HepG2 (cell line): ENCODE measurements around the gene HMGB3. TPM values are rescaled to one million over a fixed set of nuclear protein-coding genes. Genes with fewer than 3 reads are reported as not detected.
A peak's percentile ranks its signal among the peaks of the same experiment; 100 is the strongest.

Experiments used
- ATAC-seq: fragments of 200-7000 bp; cut with Tn5 transposase; 3 replicates; pipeline ENCODE4 v1.9.1; 2020; ENCODE audit warnings: mild to moderate bottlenecking, moderate library complexity
- Bru-seq: library from RNA; stranded (reverse); fragments of 400-500 nt; gene quantifications from one replicate; lab custom pipeline; 2021; lab: Mats Ljungman, UMichigan
- BruChase-seq, 2 experiments: library from RNA; stranded (reverse); fragments of 400-500 nt; gene quantifications; one replicate each; lab custom pipeline; 2021; lab: Mats Ljungman, UMichigan
- BruUV-seq: library from RNA; stranded (reverse); fragments of 400-500 nt; replicated peaks from 2 replicates; lab custom pipeline; 2021; lab: Mats Ljungman, UMichigan
- CTCF ChIA-PET: fragments of 300-600 bp; formaldehyde crosslinking; extraction: SDS; loops from one replicate; lab custom pipeline; 2021; ENCODE audit warnings: low total read pairs, inconsistent platforms, low intra/inter-chr PET ratio; lab: Yijun Ruan, JAX
- POLR2A ChIA-PET: fragments of 350-600 bp; sonication (Branson Sonifier 250); formaldehyde crosslinking; loops from one replicate; lab custom pipeline; 2020; ENCODE audit warnings: antibody characterized with exemption, inconsistent platforms; lab: Yijun Ruan, JAX
- DNase-seq: peaks from one replicate; pipeline ENCODE4 v3.0.0-alpha.2; 2015; ENCODE audit warnings: low spot score
- FAIRE-seq: peaks from 3 replicates; lab custom pipeline; 2011; peaks lifted over from hg19 to GRCh38; lab: Jason Lieb, UNC
- H2AFZ ChIP-seq: one replicate; pipeline ENCODE4 v1.6.1; 2011; ENCODE audit warnings: low read length, inconsistent platforms
- H3K27ac ChIP-seq: fragments of 300-600 bp; 3 replicates; pipeline ENCODE4 v1.8.0; 2011; ENCODE audit warnings: mixed run types, mild to moderate bottlenecking, mixed read lengths, low read length, inconsistent platforms; ENCODE audit not compliant: insufficient read depth; ENCODE audit errors: extremely low read length
- H3K27me3 ChIP-seq, 2 experiments: fragments of 200-600 bp in 1 of 2; 2 replicates in 1 of 2; 3 replicates in 1 of 2; pipeline versions ENCODE4 v1.6.0 to v1.8.0; 2011; ENCODE audit warnings: low read length in 2 of 2, mild to moderate bottlenecking in 2 of 2, moderate library complexity in 2 of 2, inconsistent platforms in 1 of 2; ENCODE audit not compliant: insufficient read depth in 2 of 2, control insufficient read depth in 1 of 2
- H3K36me3 ChIP-seq, 2 experiments: fragments of 200-600 bp in 1 of 2; replicated peaks in 1 of 2; 2 replicates in 1 of 2; 3 replicates in 1 of 2; pipeline versions ENCODE4 v1.5.1 to v1.8.0; 2011; ENCODE audit warnings: low read length in 2 of 2, inconsistent platforms in 1 of 2; ENCODE audit not compliant: insufficient read depth in 2 of 2, control insufficient read depth in 1 of 2
- H3K4me1 ChIP-seq: 2 replicates; pipeline ENCODE4 v1.5.1; 2012; ENCODE audit warnings: low read length, inconsistent platforms; ENCODE audit not compliant: insufficient read depth
- H3K4me2 ChIP-seq: 2 replicates; pipeline ENCODE4 v1.6.0; 2011; ENCODE audit warnings: low read depth, low read length, inconsistent platforms
- H3K4me3 ChIP-seq, 3 experiments: fragments of 200-600 bp in 1 of 3; sonication (generic), shearing (Covaris generic) in 1 of 3; replicated peaks in 1 of 3; 2 replicates each; pipeline ENCODE4 v1.5.1; 2011 to 2016; ENCODE audit warnings: low read length in 3 of 3, inconsistent platforms in 2 of 3, low read depth in 2 of 3, mild to moderate bottlenecking in 2 of 3, control low read depth in 1 of 3, mixed read lengths in 1 of 3; ENCODE audit not compliant: insufficient read depth in 1 of 3
- H3K79me2 ChIP-seq: one replicate; pipeline ENCODE4 v1.6.1; 2011; ENCODE audit warnings: low read length, inconsistent platforms; ENCODE audit not compliant: insufficient read depth
- H3K9ac ChIP-seq: 2 replicates; pipeline ENCODE4 v1.6.0; 2011; ENCODE audit warnings: mild to moderate bottlenecking, low read depth, low read length, inconsistent platforms; ENCODE audit not compliant: insufficient read depth
- H3K9me3 ChIP-seq: 2 replicates; pipeline ENCODE4 v1.5.1; 2012; ENCODE audit warnings: mild to moderate bottlenecking, low read length
- H4K20me1 ChIP-seq: 2 replicates; pipeline ENCODE4 v1.6.0; 2011; ENCODE audit warnings: inconsistent platforms, mild to moderate bottlenecking, low read length, moderate library complexity; ENCODE audit not compliant: insufficient read depth
- HDAC2 ChIP-seq: sonication (generic); formaldehyde crosslinking; IDR thresholded peaks from 2 replicates; pipeline ENCODE4 v1.4.0; 2020; ENCODE audit warnings: missing genetic modification reagents
- HOXA3 ChIP-seq: sonication (generic); formaldehyde crosslinking; IDR thresholded peaks from 2 replicates; pipeline ENCODE4 v1.5.0; 2020; ENCODE audit warnings: missing genetic modification reagents
- IKZF1 ChIP-seq: fragments of 450-650 bp; IDR thresholded peaks from 2 replicates; pipeline ENCODE4 v1.7.1; 2016
- PHF5A ChIP-seq: IDR thresholded peaks from one replicate; pipeline ENCODE4 v1.6.1; 2018; ENCODE audit warnings: low read depth, missing genetic modification reagents; ENCODE audit not compliant: unreplicated experiment
- POLR2G ChIP-seq: fragments of 200-400 bp; formaldehyde crosslinking; IDR thresholded peaks from 2 replicates; pipeline ENCODE4 v1.6.1; 2018; ENCODE audit warnings: mild to moderate bottlenecking, low read depth, low read length, moderate library complexity
- RBFOX2 ChIP-seq: fragments of 200-400 bp; formaldehyde crosslinking; IDR thresholded peaks from 2 replicates; pipeline ENCODE4 v1.6.1; 2017; ENCODE audit warnings: low read depth, mild to moderate bottlenecking, low read length
- RNF2 ChIP-seq: fragments of 450-650 bp; conservative IDR thresholded peaks from 2 replicates; pipeline ENCODE4 v1.6.1; 2016; ENCODE audit warnings: low read depth
- SALL2 ChIP-seq: sonication (generic); formaldehyde crosslinking; IDR thresholded peaks from 2 replicates; pipeline ENCODE4 v1.8.1; 2023; ENCODE audit warnings: mild to moderate bottlenecking, missing genetic modification reagents, inconsistent platforms
- SMARCC2 ChIP-seq: fragments of 450-650 bp; IDR thresholded peaks from 2 replicates; pipeline ENCODE4 v1.6.1; 2017; ENCODE audit warnings: antibody characterized with exemption, mild to moderate bottlenecking
- ZFP36L1 ChIP-seq: sonication (generic); formaldehyde crosslinking; IDR thresholded peaks from 2 replicates; pipeline ENCODE4 v1.8.0; 2022; ENCODE audit warnings: mild to moderate bottlenecking, missing genetic modification reagents, moderate library complexity
- ZKSCAN1 ChIP-seq: fragments of 150-350 bp; IDR thresholded peaks from 2 replicates; pipeline ENCODE4 v1.6.1; 2014; ENCODE audit warnings: low read length
- ZNF792 ChIP-seq: IDR thresholded peaks from 2 replicates; pipeline ENCODE4 v1.6.1; 2016
- WGBS: methylation state at CpG from one replicate; pipeline ENCODE4 v1.1.6; 2017; ENCODE audit warnings: low lambda C conversion rate; 5-methylcytosine and 5-hydroxymethylcytosine counted together
- in situ Hi-C: cut with HindIII; loops from 2 replicates; pipeline ENCODE4 v1.10.0; 2017; ENCODE audit warnings: low pct_unique_long_range_greater_than_20kb; ENCODE audit not compliant: extremely low pct_ligation_motif_present
- intact Hi-C: fragments of 100-400 bp; cut with micrococcal nuclease; formaldehyde crosslinking; loops from one replicate; pipeline ENCODE4 v1.10.0; 2022; ENCODE audit not compliant: unreplicated experiment
- long read RNA-seq, 2 experiments: library from RNA in 1 of 2; library from polyadenylated mRNA in 1 of 2; stranded (forward) in 1 of 2; unstranded in 1 of 2; transcript quantifications; one replicate each; pipeline ENCODE4 v2.0.0, GENCODE V29; 2019 to 2022
- polyA minus RNA-seq, 3 experiments: library from RNA; depleted of rRNA, polyadenylated mRNA; stranded (reverse); fragments of >200 nt; gene quantifications; 2 replicates each; pipeline ENCODE4 v1.2.3, GENCODE V29; 2011; ENCODE audit warnings: low replicate concordance in 1 of 3
- polyA plus RNA-seq, 8 experiments: library from polyadenylated mRNA; depleted of rRNA in 3 of 8; stranded (reverse) in 7 of 8; unstranded in 1 of 8; fragments of >200 nt; fragmentation: Illumina TruSeq in 4 of 8; extraction: Trizol in 4 of 8; gene quantifications; 2 replicates each; pipeline versions ENCODE4 v1.2.1 to v1.2.3, GENCODE V29; 2011 to 2016; ENCODE audit warnings: low read depth in 4 of 8, missing spikeins in 1 of 8, mixed read lengths in 1 of 8; ENCODE audit not compliant: insufficient read depth in 1 of 8
- total RNA-seq, 5 experiments: library from RNA; depleted of rRNA; stranded (reverse); fragments of >200 nt; fragmentation: Illumina TruSeq; extraction: Trizol; gene quantifications; 2 replicates each; pipeline ENCODE4 v1.2.3, GENCODE V29; 2016; ENCODE audit warnings: low read depth in 1 of 5
- TF ChIP-seq, protein P1 (sequence below): sonication (generic); formaldehyde crosslinking; IDR thresholded peaks from 2 replicates; pipeline ENCODE4 v1.5.1; 2020; ENCODE audit warnings: missing genetic modification reagents, mild to moderate bottlenecking, borderline replicate concordance
- TF ChIP-seq, protein P2 (sequence below): sonication (generic); formaldehyde crosslinking; IDR thresholded peaks from 2 replicates; pipeline ENCODE4 v1.5.0; 2020; ENCODE audit warnings: missing genetic modification reagents
- TF ChIP-seq, protein P3 (sequence below): sonication (generic); formaldehyde crosslinking; IDR thresholded peaks from 2 replicates; pipeline ENCODE4 v1.4.0; 2020; ENCODE audit warnings: missing genetic modification reagents

The HMGB3 gene
- total RNA-seq (2016; rRNA removed; fragmentation: Illumina TruSeq; extraction: Trizol) (87.1 and 119 TPM in 2 replicates), polyA plus RNA-seq (2011; rRNA removed) (5.9 and 8.5 TPM in 2 replicates), polyA minus RNA-seq (2011; rRNA and poly(A)+ RNA removed; ENCODE audit: low replicate concordance) (4.3 and 13.1 TPM in 2 replicates), Bru-seq, nascent RNA (percentile 81 among the genes with signal in this experiment), BruChase-seq, experiment 1, labeled RNA remaining after a 6-hour chase (percentile 95 among the genes with signal in this experiment), BruChase-seq, experiment 2, labeled RNA remaining after a 2-hour chase (percentile 89 among the genes with signal in this experiment)
- 6.6 and 8.3 TPM in 2 replicates for total RNA-seq (2016; cell fraction: cytosol; rRNA removed; fragmentation: Illumina TruSeq; extraction: Trizol; ENCODE audit: low read depth)
- total RNA-seq (2016; cell fraction: insoluble cytoplasmic fraction; rRNA removed; fragmentation: Illumina TruSeq; extraction: Trizol): 83.2 and 120 TPM in 2 replicates
- 16.6 and 20.7 TPM in 2 replicates for total RNA-seq (2016; cell fraction: membrane; rRNA removed; fragmentation: Illumina TruSeq; extraction: Trizol)
- total RNA-seq (2016; cell fraction: nucleus; rRNA removed; fragmentation: Illumina TruSeq; extraction: Trizol): 25.0 and 27.7 TPM in 2 replicates
- polyA plus RNA-seq (2011; cell fraction: cytosol; rRNA removed): 4.2 and 5.9 TPM in 2 replicates
- 3.2 TPM in 2 replicates for polyA plus RNA-seq (2011; cell fraction: nucleus; rRNA removed)
- 34.1 and 64.7 TPM in 2 replicates for polyA plus RNA-seq (2012)
- polyA plus RNA-seq (2016; cell fraction: cytosol; fragmentation: Illumina TruSeq; extraction: Trizol; ENCODE audit: low read depth): 20.0 and 21.9 TPM in 2 replicates
- polyA plus RNA-seq (2016; cell fraction: insoluble cytoplasmic fraction; fragmentation: Illumina TruSeq; extraction: Trizol; ENCODE audit: low read depth): 168 and 175 TPM in 2 replicates
- polyA plus RNA-seq (2016; cell fraction: membrane; fragmentation: Illumina TruSeq; extraction: Trizol; ENCODE audit: low read depth): 25.5 and 25.6 TPM in 2 replicates
- polyA plus RNA-seq (2016; cell fraction: nucleus; fragmentation: Illumina TruSeq; extraction: Trizol; ENCODE audit: insufficient read depth, low read depth): 60.8 and 67.6 TPM in 2 replicates
- polyA minus RNA-seq (2011; cell fraction: cytosol; rRNA and poly(A)+ RNA removed): 5.5 and 5.9 TPM in 2 replicates
- polyA minus RNA-seq (2011; cell fraction: nucleus; rRNA and poly(A)+ RNA removed): 12.8 and 15.1 TPM in 2 replicates
- long read RNA-seq, experiment 1, transcript HMGB3-201 (5 exons, 3,560 nt): major isoform, 40 of 63 reads
- long read RNA-seq, experiment 1, partial matches to known transcripts: 16 of 63 reads
- long read RNA-seq, experiment 1, other reads (novel, unspliced or antisense): 6 of 63 reads
- long read RNA-seq, experiment 2, transcript HMGB3-201 (5 exons, 3,560 nt): major isoform, 13 of 79 reads
- long read RNA-seq, experiment 2, partial matches to known transcripts: 40 of 79 reads
- long read RNA-seq, experiment 2, other reads (novel, unspliced or antisense): 22 of 79 reads

DNA sequence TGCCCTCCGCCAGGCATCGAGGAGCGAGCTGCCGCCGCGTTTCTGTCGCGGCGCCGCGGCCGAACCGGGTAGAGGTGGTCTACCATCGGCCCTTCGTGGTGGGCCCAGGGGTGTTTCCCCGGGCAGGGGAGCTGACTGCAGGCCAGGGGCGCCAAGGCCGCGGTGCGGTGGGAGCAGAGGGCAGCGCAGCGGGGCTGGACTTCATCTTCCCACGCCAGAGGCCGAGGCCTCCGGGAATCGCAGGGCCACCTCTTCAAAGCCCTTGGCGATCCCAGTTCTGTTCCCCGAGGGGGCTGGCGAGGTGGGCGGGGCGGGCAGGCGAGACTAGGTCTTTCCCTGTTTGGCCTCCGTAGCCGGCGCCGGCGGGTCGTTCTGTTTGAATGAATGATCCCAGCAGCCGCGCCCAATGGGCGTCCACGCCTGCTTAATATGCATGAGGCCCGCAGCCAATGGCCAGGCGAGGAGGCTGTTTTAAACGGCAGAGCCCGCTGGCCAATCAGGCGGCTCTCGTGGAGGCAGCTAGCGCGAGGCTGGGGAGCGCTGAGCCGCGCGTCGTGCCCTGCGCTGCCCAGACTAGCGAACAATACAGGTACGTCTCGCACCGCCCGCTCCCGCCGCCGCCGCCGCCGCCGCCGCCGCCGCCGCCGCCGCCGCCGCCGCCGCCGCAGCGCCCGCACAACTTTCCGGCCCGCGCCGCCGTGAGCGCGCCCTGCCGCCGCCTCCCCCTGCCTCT is at the start of gene HMGB3:
Gene HMGB3, plus strand, starts transcription at position 548 of the 733 bp plus-strand sequence. CDS start 2,265 bp downstream, outside the sequence.
- H3K4me3 ChIP-seq: peak within 1 kb of the TSS; percentile 63 to 71 (median 66); a peak in 5 of 6 replicates
- ChIA-PET POLR2A (no interaction called here), CTCF (no interaction called here)
- no CpG with 5 or more reads among the region's 90 CpGs for WGBS
- peak within 1 kb of the TSS; percentile 76 for H3K4me2 ChIP-seq
- H3K79me2 ChIP-seq: peaks cover 11% of the 10 kb centered on the region
- ATAC-seq: peak; percentile 99
- FAIRE-seq: peak; percentile 86
- H3K27me3 ChIP-seq: peaks cover 0 to 4% of the 10 kb centered on the region in 2 experiments; a peak in 1 of 5 replicates
- no peaks in the 10 kb centered on the region for H3K9me3 ChIP-seq
- 0 out of 2 replicates have a peak, but pooled peaks cover 3% of the 10 kb centered on the region for H4K20me1 ChIP-seq
- in situ Hi-C loops: no loop called here
- H3K4me1 ChIP-seq: peaks cover 16% of the 10 kb centered on the region
- no peaks in the 10 kb centered on the region for H3K36me3 ChIP-seq
- H3K27ac ChIP-seq: peak within 1 kb of the TSS; percentile 75
- H2AFZ ChIP-seq: no peak within 1 kb of the TSS
- H3K9ac ChIP-seq: peak within 1 kb of the TSS; percentile 71
- BruUV-seq: no TSS peak
- DNase-seq: peak; percentile 89
- intact Hi-C loops: loop anchor here (5.0 kb wide), 1 partner anchor 86 kb away; the partner anchor contains the start of gene CD99L2
- TF ChIP-seq PHF5A (CRISPR knock-in tag) (no peak), HDAC2 (CRISPR knock-in tag) (no peak), HOXA3 (CRISPR knock-in tag) (peak; percentile 27; the same call in 1 of the 2 replicates), ZNF792 (no peak), SALL2 (0 out of 2 replicates have a peak, but pooled peaks have one; percentile 28), ZFP36L1 (CRISPR knock-in tag) (peak; percentile 47; the same call in 1 of the 2 replicates), RNF2 (no peak), RBFOX2 (peak; percentile 72), IKZF1 (no peak), ZKSCAN1 (no peak), SMARCC2 (no peak), POLR2G (peak; percentile 56)
- TF ChIP-seq, protein P1, sequence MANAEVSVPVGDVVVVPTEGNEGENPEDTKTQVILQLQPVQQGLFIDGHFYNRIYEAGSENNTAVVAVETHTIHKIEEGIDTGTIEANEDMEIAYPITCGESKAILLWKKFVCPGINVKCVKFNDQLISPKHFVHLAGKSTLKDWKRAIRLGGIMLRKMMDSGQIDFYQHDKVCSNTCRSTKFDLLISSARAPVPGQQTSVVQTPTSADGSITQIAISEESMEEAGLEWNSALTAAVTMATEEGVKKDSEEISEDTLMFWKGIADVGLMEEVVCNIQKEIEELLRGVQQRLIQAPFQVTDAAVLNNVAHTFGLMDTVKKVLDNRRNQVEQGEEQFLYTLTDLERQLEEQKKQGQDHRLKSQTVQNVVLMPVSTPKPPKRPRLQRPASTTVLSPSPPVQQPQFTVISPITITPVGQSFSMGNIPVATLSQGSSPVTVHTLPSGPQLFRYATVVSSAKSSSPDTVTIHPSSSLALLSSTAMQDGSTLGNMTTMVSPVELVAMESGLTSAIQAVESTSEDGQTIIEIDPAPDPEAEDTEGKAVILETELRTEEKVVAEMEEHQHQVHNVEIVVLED (CRISPR knock-in tag): peak; percentile 45; the same call in 1 of the 2 replicates
- TF ChIP-seq, protein P2, sequence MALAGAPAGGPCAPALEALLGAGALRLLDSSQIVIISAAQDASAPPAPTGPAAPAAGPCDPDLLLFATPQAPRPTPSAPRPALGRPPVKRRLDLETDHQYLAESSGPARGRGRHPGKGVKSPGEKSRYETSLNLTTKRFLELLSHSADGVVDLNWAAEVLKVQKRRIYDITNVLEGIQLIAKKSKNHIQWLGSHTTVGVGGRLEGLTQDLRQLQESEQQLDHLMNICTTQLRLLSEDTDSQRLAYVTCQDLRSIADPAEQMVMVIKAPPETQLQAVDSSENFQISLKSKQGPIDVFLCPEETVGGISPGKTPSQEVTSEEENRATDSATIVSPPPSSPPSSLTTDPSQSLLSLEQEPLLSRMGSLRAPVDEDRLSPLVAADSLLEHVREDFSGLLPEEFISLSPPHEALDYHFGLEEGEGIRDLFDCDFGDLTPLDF (CRISPR knock-in tag): peak; percentile 62; the same call in 1 of the 2 replicates
- TF ChIP-seq, protein P3, sequence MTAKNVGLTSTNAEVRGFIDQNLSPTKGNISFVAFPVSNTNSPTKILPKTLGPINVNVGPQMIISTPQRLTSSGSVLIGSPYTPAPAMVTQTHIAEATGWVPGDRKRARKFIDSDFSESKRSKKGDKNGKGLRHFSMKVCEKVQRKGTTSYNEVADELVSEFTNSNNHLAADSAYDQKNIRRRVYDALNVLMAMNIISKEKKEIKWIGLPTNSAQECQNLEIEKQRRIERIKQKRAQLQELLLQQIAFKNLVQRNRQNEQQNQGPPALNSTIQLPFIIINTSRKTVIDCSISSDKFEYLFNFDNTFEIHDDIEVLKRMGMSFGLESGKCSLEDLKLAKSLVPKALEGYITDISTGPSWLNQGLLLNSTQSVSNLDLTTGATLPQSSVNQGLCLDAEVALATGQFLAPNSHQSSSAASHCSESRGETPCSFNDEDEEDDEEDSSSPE (CRISPR knock-in tag): peak; percentile 89
